HG03439 (cell line): ENCODE results near the gene UGT1A5.
"Not testable (repeated sequence)": the region's sequence is repeated elsewhere in the genome, so short reads cannot be mapped to it uniquely, and the experiment has no call there.

Experiments
- ATAC-seq: cut with Tn5 transposase; IDR thresholded peaks from one replicate; pipeline ENCODE4 v1.9.1; 2021; ENCODE audit warnings: mild to moderate bottlenecking, moderate library complexity; ENCODE audit not compliant: unreplicated experiment

UGT1A5 gene

DNA sequence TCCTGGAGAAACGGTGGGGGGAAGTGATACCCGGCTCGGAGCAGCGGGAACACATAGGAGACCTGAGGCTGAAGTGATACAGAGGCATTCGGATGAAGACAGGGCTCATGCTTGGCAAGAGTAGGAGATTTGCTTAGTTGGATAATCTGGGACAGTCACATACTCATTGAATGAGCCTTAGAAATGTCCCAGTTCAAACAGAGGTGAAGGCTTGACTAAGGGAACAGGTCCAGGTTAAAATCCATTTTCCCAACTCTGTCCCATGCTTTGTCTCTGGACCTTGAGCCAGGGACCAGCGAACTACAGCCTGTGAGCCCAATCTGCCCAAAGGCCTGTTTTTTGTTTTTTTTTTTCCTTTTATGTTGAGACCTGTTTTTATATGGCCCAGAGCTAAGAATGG, 18.7 kb upstream of the UGT1A5 start:
- no peak for ATAC-seq

DNA sequence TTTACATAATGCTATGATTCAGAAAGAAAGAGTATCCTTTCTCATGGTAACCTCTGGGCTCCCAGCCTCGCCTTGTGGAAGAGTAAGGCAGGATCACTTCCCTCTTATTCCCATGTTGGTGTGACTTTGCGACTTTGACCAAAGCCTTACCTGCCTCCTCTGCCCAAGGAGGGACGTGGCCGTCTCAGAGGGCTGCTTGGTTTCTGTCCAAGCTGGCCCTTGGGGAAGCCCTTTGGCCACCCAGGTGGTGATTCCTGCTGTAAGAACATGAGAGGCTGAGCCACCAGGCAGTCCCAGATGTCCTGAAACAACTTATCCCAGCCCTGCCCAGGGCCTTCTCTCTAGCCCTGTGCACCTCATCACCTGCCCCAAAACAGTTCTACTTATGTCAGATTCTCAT, 14.0 kb upstream of the UGT1A5 start:
- no peak for ATAC-seq

DNA sequence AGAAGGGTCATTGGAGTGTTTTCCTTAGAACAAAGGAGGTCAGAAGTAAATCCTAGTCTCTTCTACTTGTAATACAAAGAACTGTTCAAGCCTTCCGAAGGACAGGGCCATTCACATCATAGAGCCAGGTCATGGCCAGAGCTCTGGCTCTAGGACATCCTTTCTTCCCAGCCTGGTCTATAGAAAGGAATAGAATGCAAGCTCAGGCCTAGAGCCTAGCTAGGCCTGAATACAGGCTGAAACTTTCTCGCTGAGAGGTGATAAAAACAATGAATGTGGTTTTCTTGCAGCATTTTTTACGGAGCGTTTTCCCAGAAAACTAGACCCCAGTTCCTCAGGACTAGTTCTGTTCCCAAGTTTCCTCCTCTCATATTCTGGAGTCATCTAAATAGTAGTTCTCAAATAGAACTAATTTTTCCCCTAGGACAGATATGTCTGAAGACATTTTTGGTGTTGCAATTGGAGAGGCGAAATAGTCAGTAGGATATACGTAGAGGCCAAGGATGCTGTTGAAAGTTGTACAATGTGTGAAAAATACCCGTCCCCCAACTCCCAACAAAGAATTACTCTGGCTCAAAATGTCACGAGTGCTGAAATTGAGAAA, 13.2 kb upstream of the UGT1A5 start:
- ATAC-seq: no peak

GRCh38 chr2:233700028-233700635, 12.6 kb upstream of the UGT1A5 start:
- no peak for ATAC-seq

GRCh38 chr2:233700842-233701241, 11.9 kb upstream of the UGT1A5 start:
- ATAC-seq: not testable (repeated sequence)

DNA sequence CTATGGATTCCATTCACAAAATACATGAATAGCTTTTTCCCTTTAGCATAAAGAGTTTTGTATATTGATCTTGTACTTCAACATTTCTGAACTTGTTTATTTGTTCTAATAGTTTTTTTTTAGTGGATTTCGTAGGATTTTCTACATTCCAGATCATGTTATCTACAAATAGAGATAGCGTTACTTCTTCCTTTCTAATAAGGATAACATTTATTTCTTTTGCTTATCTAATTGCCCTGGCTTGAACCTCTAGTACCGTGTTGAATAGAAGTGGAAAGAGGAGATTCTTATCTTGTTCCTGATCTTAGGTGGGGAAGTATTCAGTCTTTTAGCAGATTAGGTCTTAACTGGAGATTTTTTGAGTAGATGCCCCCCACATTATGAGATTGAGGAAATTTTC, 10.5 kb upstream of the UGT1A5 start:
- ATAC-seq: no peak

DNA sequence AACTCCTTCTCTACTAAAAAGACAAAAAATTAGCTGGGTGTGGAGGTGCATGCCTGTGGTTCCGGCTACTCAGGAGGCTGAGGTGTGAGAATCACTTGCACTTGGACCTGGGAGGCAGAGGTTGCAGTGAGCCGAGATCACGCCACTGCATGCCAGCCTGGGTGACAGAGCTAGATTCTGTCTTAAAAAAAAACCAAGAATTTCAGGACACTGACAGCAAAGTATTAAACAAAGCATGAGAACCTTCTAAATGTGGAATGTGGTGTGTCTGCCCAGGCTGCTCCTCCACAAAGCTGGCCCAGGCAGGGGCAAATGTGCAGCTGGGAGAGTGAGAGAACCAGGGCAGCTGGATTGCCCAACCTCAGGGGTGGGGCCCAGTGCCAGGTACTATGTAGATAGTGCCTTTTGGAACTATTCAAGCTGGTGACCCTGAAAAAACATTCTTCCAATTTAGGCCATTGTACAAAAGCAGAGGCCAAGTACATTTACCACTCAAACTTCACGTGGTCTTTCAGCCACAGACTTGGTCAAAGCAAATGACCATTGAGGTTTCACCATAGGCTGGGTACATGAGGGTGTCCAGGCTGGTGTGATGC, 6.7 kb upstream of the UGT1A5 start:
- ATAC-seq: no peak

- ATAC-seq: no peak
Observed at GRCh38 chr2:233706720-233707119, 6.0 kb upstream of the UGT1A5 start.

DNA sequence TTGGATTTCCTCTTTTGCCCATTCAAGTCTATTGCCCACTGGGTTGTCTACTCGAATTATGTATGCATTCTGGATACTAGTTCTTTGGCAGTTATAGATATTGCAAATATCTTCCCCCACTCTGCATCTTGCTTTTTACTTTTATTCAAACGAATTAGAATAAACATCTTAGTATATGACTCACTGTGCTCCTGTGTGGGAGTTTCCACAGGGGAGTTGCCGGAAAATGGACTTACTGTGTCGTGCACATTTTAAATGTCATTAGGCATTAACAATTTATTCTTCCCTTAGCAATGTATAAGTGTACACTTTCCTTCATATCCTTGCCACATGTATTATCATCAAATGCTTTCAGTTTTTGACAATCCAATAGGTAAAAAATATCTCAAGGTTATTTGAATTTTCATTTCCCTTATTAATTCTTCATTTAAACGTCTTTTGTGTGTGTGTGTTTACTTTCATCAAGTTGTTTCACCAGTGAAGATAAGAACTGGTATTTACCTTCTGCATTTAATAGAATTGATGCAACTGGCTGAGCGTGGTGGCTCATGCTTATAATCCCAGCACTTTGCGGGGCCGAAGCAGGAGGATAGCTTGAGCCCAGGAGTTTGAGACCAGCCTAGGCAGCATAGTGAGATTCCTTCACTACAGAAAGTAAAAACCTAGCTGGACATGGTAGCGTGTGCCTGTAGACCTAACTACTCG, 4.6 kb upstream of the UGT1A5 start:
- ATAC-seq: no peak

GRCh38 chr2:233708942-233709341, 3.8 kb upstream of the UGT1A5 start:
- ATAC-seq: no peak

DNA sequence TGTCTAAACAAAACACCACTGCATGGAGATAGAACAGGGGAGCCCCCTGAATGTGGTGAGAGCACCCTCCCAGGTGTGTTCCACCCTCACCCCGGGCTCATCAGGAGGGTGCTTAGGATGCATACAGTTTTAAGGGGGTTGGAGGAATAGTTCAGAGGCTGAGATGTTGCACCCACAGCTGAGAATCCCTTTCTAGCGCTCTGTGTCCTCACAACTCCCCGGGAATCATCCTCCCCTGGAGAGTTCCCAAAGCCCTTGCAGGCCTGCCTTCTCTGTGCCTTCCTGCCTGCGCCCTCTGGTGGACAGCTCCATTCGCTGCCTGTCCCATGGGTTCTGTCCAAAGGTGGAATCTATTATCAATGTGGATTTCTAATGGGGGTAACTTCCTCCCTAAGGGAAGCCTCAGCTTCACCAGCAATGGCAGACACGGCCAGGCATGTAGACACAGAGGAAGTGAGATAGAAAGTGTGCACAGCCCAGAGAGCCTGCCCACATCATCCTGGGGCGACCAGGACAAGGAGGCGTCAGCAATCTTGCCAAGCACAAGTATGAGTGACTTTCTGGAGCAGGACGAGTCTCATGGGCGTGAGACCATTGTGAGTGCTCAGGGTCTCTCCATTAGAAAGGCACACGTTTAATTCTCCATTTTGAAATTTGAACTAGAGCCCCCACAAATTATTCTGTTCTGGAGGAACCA, 1.2 kb upstream of the UGT1A5 start:
- peak; percentile 69 for ATAC-seq

DNA sequence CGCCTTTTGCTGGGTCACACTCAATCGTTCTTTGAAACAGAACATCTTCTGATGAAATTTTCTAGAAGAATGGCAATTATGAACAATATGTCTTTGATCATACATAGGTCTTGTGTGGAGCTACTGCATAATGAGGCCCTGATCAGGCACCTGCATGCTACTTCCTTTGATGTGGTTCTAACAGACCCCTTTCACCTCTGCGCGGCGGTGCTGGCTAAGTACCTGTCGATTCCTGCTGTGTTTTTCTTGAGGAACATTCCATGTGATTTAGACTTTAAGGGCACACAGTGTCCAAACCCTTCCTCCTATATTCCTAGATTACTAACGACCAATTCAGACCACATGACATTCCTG, 532 bp downstream of the UGT1A5 start:
- ATAC-seq: no peak

- no peak for ATAC-seq
Observed at GRCh38 chr2:233714121-233714520, 1.4 kb downstream of the UGT1A5 start.

DNA sequence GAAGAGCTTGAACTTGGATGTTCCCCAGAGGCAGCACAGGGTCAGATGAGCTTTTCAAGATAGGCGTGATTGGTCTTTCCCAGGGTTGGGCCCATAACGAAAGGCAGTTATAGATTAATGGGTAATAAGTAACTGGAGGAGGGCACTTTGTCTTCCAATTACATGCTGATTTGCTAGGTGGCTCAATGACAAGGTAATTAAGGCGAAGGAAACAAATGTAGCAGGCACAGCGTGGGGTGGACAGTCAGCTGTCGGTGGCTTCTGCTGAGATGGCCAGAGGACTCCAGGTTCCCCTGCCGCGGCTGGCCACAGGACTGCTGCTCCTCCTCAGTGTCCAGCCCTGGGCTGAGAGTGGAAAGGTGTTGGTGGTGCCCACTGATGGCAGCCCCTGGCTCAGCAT, 5.8 kb downstream of the UGT1A5 start, which contains the start of gene UGT1A4:
Gene UGT1A4 (plus strand): TSS at position 185 of the 400 bp plus-strand sequence. CDS start 85 bp downstream, at position 270.
- no peak for ATAC-seq

GRCh38 chr2:233728723-233729301, 16.1 kb downstream of the UGT1A5 start, which contains the start of gene UGT1A3:
TSS of gene UGT1A3 (plus strand) at chr2:233729042. CDS start at chr2:233729127, 85 bp downstream.
- no peak for ATAC-seq

DNA sequence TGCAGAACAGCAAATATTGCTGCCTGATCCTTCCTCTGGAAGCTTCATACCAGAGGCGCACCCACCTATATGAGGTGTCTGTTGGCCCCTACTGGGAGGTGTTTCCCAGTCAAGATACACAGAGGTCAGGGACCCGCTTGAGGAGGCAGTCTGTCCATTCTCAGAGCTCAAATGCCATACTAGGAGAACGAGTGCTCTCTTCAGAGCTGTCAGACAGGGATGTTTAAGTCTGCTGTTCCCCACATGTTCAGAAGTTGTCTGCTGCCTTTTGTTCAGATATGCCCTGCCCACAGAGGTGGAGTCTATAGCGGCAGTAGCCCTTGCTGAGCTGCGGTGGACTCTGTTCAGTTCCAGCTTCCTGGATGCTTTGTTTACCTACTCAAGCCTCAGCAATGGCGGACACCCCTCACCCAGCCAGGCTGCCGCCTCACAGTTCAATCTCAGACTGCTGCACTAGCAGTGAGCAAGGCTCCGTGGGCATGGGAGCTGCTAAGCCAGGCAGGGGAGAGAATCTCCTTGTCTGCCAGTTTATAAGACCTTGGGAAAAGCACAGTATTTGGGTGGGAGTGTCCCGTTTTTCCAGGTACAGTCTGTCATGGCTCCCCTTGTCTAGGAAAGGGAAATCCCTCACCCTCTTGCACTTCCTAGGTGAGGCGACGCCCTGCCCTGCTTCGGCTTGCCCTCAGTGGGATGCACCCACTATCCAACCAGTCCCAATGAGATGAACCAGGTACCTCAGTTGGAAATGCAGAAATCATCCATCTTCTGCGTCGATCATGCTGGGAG, 24.4 kb downstream of the UGT1A5 start:
- ATAC-seq: not testable (repeated sequence)

- ATAC-seq: no peak
Observed at GRCh38 chr2:233740870-233741269, 28.2 kb downstream of the UGT1A5 start.

DNA sequence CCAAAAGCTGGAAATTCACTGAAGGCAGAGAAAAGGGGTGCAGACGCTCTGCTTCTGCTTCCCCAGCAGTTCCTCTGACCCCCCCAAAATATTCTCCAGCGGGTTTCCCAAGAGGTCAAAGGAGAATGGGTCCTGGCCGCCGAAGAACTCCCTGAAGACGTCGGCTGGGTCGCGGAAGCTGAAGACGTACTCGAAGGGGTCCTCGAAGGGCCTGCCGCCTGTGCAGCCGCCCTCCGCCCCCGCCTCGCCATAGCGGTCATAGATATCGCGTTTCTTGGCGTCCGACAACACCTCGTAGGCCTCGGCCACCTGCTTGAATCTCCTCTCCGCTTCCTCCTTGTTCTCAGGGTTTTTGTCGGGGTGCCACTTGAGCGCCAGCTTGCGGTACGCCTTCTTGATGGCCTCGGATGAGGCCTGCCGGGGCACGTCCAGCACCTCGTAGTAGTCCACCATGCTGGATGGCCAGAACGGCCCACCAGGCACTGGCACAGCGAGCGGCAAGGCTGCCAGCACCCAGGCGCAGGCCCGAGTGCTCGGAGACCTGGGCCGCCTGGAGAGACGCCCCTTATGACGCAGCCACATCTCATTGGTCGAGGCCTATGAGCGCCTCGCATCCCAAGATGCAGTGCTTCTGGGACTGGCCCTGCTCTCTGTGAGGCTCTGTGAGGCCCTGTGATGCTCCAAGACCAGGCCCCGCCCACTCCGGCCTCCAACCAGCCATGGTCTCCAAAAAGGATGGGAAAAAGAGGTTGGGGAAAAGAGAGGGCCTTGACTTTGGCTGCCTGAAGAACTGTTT, 31.0 kb downstream of the UGT1A5 start:
- no peak for ATAC-seq

GRCh38 chr2:233745073-233745755, 32.5 kb downstream of the UGT1A5 start:
- ATAC-seq: no peak
